GM12878 (cell line): ENCODE measurements around the gene USP17L24.
"Not testable (repeated sequence)": the region's sequence is repeated elsewhere in the genome, so short reads cannot be mapped to it uniquely, and the experiment has no call there.

Experiments
- POLR2A ChIP-seq: IDR thresholded peaks from 2 replicates; pipeline ENCODE4 v1.6.1; 2011; ENCODE audit warnings: low read depth, mild to moderate bottlenecking, low read length
- TCF12 ChIP-seq: IDR thresholded peaks from 2 replicates; pipeline ENCODE4 v1.6.1; 2011; ENCODE audit warnings: low read depth, mild to moderate bottlenecking, low read length
- TF ChIP-seq, protein P1 (sequence below): IDR thresholded peaks from 2 replicates; pipeline ENCODE4 v1.6.1; 2012; ENCODE audit warnings: low read depth, low read length, improper control_type of control experiment
- TF ChIP-seq, protein P2 (sequence below), 3 experiments: IDR thresholded peaks in 2 of 3; conservative IDR thresholded peaks in 1 of 3; 2 replicates each; pipeline ENCODE4 v1.5.1; 2011; ENCODE audit warnings: low read depth in 3 of 3, low read length in 3 of 3, mild to moderate bottlenecking in 3 of 3, control low read depth in 2 of 3, moderate library complexity in 2 of 3, inconsistent platforms in 1 of 3, mixed read lengths in 1 of 3; ENCODE audit not compliant: control insufficient read depth in 2 of 3, insufficient read depth in 1 of 3; ENCODE audit errors: extremely low read depth in 1 of 3

GRCh38 chr4:9339103-9339502 is 14.1 kb downstream of the USP17L24 start, which contains the start of gene USP17L5:
- TF ChIP-seq, protein P1, sequence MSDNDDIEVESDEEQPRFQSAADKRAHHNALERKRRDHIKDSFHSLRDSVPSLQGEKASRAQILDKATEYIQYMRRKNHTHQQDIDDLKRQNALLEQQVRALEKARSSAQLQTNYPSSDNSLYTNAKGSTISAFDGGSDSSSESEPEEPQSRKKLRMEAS: not testable (repeated sequence)
- TF ChIP-seq, protein P2, sequence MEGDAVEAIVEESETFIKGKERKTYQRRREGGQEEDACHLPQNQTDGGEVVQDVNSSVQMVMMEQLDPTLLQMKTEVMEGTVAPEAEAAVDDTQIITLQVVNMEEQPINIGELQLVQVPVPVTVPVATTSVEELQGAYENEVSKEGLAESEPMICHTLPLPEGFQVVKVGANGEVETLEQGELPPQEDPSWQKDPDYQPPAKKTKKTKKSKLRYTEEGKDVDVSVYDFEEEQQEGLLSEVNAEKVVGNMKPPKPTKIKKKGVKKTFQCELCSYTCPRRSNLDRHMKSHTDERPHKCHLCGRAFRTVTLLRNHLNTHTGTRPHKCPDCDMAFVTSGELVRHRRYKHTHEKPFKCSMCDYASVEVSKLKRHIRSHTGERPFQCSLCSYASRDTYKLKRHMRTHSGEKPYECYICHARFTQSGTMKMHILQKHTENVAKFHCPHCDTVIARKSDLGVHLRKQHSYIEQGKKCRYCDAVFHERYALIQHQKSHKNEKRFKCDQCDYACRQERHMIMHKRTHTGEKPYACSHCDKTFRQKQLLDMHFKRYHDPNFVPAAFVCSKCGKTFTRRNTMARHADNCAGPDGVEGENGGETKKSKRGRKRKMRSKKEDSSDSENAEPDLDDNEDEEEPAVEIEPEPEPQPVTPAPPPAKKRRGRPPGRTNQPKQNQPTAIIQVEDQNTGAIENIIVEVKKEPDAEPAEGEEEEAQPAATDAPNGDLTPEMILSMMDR (IDR thresholded peaks at IDR 0.05 in 2 of 3, conservative IDR thresholded peaks at IDR 0.05 in 1 of 3; ENCODE audit: control insufficient read depth in 2 of 3, extremely low read depth in 1 of 3, insufficient read depth in 1 of 3, low read depth in 3 of 3, low read length in 3 of 3): not testable (repeated sequence)
- TF ChIP-seq TCF12, POLR2A: not testable (repeated sequence)
